ENCODE data around the gene CD6.
"Not testable (repeated sequence)": the region's sequence is repeated elsewhere in the genome, so short reads cannot be mapped to it uniquely, and the experiment has no call there.

Gene CD6

DNA sequence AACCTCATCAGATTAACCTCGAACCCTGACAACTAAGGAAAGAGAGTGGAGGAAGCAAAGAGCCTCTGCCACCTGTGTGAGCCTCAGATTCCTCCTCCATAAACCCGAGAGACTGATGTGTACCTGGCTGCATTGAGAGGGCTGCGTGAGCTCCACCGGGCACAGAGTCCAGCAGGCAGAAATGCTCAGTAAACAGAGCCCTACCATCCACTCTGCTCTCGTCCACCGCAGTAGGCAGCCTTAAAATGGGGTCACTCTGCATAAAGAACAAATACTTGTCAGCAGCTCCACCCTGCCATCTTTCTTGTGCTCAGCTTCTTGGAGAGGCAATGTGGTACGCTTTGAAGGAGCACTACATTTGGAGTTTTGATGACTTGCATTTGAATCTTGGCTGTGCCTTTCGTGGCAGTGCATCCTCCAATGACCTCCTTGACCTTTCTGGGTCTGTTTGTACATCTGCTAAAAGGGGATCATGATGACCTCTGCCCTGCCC lies 87.8 kb downstream of the CD6 start:
- DNase-seq, result no peak

DNA sequence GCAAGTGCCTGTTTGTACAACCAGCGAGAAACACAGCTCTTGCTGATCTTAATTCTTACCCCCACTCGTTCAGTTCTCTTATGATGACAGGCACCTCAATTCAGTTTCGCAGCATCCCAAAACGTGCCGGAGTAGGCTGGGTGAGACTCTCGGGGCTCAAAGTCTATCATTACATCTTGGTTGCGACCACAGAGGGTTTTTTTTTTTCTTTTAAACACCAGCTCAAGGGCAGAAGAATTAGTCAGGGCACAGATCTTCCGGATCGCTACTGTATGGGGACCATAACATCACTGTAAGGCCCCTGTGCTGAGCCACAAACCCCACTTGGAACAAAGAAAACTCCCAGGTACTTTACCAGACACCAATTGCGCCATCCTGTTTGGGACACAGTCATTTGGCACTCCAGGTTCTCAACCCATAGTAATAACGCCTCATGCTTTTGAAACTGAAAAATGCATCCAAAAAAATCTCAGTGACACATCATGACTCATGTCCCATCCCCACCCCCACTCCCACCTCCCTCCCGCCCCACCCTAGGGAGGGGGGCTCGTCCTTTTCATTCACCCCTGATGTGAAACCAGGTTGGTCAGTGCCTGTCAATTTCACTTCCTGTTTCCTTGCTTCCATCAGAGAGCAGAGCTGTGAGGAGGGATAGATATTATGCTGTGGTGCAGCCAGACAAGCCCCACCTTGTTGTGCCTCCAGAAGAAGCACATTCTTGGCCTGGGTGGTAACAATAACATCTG lies 89.8 kb downstream of the CD6 start:
- no peak for DNase-seq

GRCh38 chr11:61062181-61062930 lies 90.9 kb downstream of the CD6 start:
- no peak for DNase-seq

DNA sequence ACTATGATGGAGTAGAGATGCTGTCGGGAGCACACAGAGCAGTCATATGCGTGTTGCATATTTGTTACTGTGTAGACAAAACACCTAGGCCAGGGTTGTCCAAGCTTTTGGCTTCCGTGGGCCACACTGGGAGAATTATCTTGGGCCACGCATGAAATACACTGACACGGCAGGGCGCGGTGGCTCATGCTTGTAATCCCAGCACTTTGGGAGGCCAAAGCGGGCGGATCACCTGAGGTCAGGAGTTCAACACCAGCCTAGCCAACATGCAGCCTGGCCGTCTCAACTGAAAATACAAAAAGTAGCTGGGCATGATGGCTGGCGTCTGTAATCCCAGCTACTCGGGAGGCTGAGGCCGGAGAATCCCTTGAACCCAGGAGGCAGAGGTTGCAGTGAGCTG lies 93.8 kb downstream of the CD6 start:
- not testable (repeated sequence) for DNase-seq

DNA sequence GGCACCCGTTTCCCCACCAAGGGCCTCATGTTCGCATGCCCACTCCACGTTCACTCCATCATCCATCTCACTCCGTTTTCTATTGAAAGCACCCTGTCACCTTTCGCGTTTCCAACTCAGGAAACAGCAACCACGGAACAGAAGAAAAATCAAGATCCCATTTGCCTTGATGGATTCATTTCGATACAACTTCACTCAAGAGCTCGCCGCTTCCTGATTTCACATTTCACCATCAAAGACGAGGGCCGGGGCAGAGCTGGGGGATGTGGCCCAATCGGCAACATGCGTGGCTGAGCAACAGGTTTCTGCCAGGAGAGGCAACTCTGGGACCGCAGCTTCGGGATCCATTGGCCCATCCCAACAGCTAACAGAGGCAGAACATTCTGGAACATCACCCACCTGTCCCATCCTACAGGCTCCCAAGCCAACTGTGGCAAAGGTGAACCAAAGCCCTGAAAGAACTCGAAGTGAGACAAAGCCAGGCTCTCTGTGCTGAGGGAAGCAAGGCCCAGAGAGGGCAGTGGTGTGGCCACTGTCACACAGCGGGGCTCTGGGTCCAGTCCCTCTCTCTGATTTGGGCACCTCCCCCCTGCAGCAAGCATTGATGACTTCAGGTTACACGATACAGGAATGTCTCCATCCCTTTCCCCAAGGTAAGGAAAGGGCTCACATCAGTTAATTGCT lies 94.6 kb downstream of the CD6 start:
- no peak for DNase-seq

- no peak for DNase-seq
Measured at GRCh38 chr11:61066645-61067044, 95.2 kb downstream of the CD6 start.

- no peak for DNase-seq
Measured at GRCh38 chr11:61067782-61068446, 96.4 kb downstream of the CD6 start.

DNA sequence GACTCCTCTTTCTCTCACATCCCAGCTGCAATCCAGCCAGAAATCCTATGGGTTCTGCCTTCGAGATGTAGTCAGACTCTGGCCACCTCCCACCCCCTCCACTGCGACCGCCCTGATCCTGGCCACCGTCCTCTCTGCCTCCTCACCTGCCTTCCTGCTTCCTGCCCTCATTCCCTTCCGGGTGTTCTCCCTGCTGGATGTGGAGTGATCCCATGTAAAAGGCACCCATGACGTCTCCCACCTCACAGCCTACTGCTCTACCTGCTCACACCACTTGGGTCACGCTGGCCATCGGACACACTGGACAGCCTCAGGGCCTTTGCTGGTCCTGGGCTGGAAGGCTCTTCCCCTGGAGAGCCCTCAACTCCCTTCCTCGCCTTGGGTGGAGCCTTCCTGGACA lies 97.1 kb downstream of the CD6 start:
- DNase-seq, result no peak

DNA sequence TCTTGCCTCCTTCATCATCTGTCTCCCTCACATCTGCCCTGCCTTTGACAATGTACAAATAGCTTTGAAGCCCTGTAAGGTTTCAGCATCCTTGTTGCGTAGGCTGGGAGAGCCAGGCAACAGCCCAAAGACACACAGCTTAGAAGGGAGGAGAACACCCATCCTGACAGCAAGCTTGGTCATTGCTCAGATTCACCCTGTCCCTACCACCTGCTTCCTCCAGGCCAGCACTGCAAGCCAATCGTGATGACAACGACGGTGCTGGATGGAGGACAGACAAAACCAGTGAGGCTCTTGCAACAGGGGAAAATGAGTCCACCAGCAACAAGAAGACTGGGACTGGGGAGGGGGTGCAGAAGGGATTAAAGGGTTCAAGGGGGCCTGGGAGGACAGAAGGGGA lies 97.9 kb downstream of the CD6 start:
- DNase-seq, result no peak
